ENCODE data around the gene ENOX2. TPM values are rescaled to one million over a fixed set of nuclear protein-coding genes. Genes with fewer than 3 reads are reported as not detected.

The ENOX2 gene
- total RNA-seq, 2 experiments from 2014 or later: 9.6 to 12.0 TPM

GRCh38 chrX:130771230-130771629, 131.8 kb downstream of the ENOX2 start:
- ChIA-PET POLR2A (no interaction called here), CTCF (no interaction called here)
- Mint-ChIP-seq H3K27ac (no peak overlapping the region), H3K4me3 (no peak overlapping the region), H3K9me3 (no peaks in the 10 kb centered on the region), H3K36me3 (ENCODE audit: low read depth) (peaks cover 1% of the 10 kb centered on the region), H3K27me3 (no peaks in the 10 kb centered on the region), H3K4me1 (ENCODE audit: low read depth) (peaks cover under 1% of the 10 kb centered on the region)
- DNase-seq: no peak
- intact Hi-C loops (cut with micrococcal nuclease): no loop called here
- TF ChIP-seq CTCF (IDR thresholded peaks at IDR 0.05): no peak
- ATAC-seq: no peak

- Mint-ChIP-seq H3K9me3 (no peaks in the 10 kb centered on the region), H3K27me3 (no peaks in the 10 kb centered on the region), H3K4me3 (no peak overlapping the region), H3K27ac (no peak overlapping the region), H3K4me1 (ENCODE audit: low read depth) (no peaks in the 10 kb centered on the region), H3K36me3 (ENCODE audit: low read depth) (no peaks in the 10 kb centered on the region)
- CTCF ChIA-PET: no interaction called here
- intact Hi-C loops (cut with micrococcal nuclease): no loop called here
- POLR2A ChIA-PET: no interaction called here
- ATAC-seq (no peak), DNase-seq (no peak)
- TF ChIP-seq CTCF (IDR thresholded peaks at IDR 0.05): no peak
Measured at GRCh38 chrX:130770615-130771014, 132.4 kb downstream of the ENOX2 start.

- no peak for DNase-seq
- TF ChIP-seq CTCF (IDR thresholded peaks at IDR 0.05): no peak
- Mint-ChIP-seq H3K27me3 (no peaks in the 10 kb centered on the region), H3K27ac (no peak overlapping the region), H3K36me3 (ENCODE audit: low read depth) (no peaks in the 10 kb centered on the region), H3K9me3 (no peaks in the 10 kb centered on the region), H3K4me3 (no peak overlapping the region), H3K4me1 (ENCODE audit: low read depth) (no peaks in the 10 kb centered on the region)
- intact Hi-C loops (cut with micrococcal nuclease): no loop called here
- ATAC-seq: no peak
- ChIA-PET POLR2A (no interaction called here), CTCF (no interaction called here)
Measured at GRCh38 chrX:130769835-130770234, 133.2 kb downstream of the ENOX2 start.

- no peak for ATAC-seq
- Mint-ChIP-seq H3K36me3 (ENCODE audit: low read depth) (peaks cover 9% of the 10 kb centered on the region), H3K27ac (no peak overlapping the region), H3K4me3 (no peak overlapping the region), H3K9me3 (no peaks in the 10 kb centered on the region), H3K27me3 (no peaks in the 10 kb centered on the region), H3K4me1 (ENCODE audit: low read depth) (no peaks in the 10 kb centered on the region)
- CTCF ChIA-PET: no interaction called here
- no peak for DNase-seq
- POLR2A ChIA-PET: no interaction called here
- intact Hi-C loops (cut with micrococcal nuclease): no loop called here
- TF ChIP-seq CTCF (IDR thresholded peaks at IDR 0.05): no peak
Measured at GRCh38 chrX:130758072-130758471, 144.9 kb downstream of the ENOX2 start.

- Mint-ChIP-seq H3K4me1 (ENCODE audit: low read depth) (no peaks in the 10 kb centered on the region), H3K27me3 (no peaks in the 10 kb centered on the region), H3K36me3 (ENCODE audit: low read depth) (peaks cover 9% of the 10 kb centered on the region), H3K9me3 (no peaks in the 10 kb centered on the region), H3K27ac (no peak overlapping the region), H3K4me3 (no peak overlapping the region)
- DNase-seq (no peak), ATAC-seq (no peak)
- CTCF ChIA-PET: no interaction called here
- intact Hi-C loops (cut with micrococcal nuclease): no loop called here
- TF ChIP-seq CTCF (IDR thresholded peaks at IDR 0.05): no peak
- POLR2A ChIA-PET: no interaction called here
Measured at GRCh38 chrX:130756233-130756632, 146.8 kb downstream of the ENOX2 start.

Data from activated CD8-positive, alpha-beta T cell treated with anti-CD3 and anti-CD28 coated beads for 36 hours (primary cell).